ENCODE data around the gene PARVB.

The PARVB gene

DNA sequence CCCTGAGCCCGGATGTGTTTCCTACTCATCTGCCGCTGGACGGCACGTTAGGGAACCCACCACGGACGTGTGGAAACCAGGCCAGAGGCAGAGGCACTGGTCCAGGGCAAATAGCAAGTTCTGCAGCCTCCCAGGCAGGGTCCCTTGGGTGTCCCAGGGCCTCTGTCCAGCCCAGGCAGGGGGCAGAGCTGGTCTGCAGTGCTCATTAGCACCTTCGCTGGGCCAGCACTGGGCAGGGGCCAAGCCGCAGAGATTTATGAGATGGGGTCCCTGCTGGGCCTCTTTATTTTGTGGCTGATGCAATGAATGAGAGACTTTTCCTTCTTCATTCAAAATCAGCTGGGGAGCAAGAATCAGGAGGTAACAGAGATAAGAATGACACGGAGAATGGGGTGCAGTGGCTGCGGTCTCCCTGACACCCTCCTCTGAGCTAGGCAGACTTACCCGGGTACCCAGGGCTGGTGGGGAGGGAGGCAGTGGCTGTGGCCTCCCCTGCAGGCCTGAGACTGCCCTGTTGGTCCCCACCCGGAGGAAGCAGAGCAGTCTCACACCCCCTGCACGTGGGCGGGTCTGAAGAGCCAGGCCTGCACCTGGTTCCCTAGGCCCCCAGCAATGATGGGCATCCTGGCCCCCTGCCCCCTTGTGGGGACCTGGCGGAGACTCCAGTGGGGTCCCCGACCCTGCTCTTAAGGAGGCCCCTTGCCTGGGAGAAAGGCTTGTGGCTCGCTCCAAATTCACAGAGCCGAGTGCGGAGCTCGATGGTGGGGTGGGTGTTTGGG is 142.6 kb downstream of the PARVB start:
- TF ChIP-seq CTCF (IDR thresholded peaks at IDR 0.05; ENCODE audit: low read depth, low read length), result no peak
- no peak overlapping the region for H3K4me3 ChIP-seq (ENCODE audit: low read depth, low read length)

GRCh38 chr22:44167501-44167900 is 143.4 kb downstream of the PARVB start:
- no peak overlapping the region for H3K4me3 ChIP-seq (ENCODE audit: low read depth, low read length)
- H3K9me3 ChIP-seq, result no peaks in the 10 kb centered on the region
- no peak for DNase-seq
- TF ChIP-seq CTCF (IDR thresholded peaks at IDR 0.05; ENCODE audit: low read depth, low read length), result no peak
- H3K27me3 ChIP-seq, result no peaks in the 10 kb centered on the region
- no peaks in the 10 kb centered on the region for H3K4me1 ChIP-seq
- H3K36me3 ChIP-seq, result no peaks in the 10 kb centered on the region

More for the DNA sequence above, 142.6 kb downstream of the PARVB start:
- Histone ChIP-seq H3K4me1 (no peaks in the 10 kb centered on the region), H3K36me3 (no peaks in the 10 kb centered on the region), H3K9me3 (no peaks in the 10 kb centered on the region), H3K27me3 (no peaks in the 10 kb centered on the region)
- no peak for DNase-seq

GRCh38 chr22:44168206-44168605 is 144.1 kb downstream of the PARVB start:
- DNase-seq, result no peak
- Histone ChIP-seq H3K36me3 (no peaks in the 10 kb centered on the region), H3K9me3 (no peaks in the 10 kb centered on the region), H3K4me3 (ENCODE audit: low read depth, low read length) (no peak overlapping the region), H3K27me3 (no peaks in the 10 kb centered on the region), H3K4me1 (no peaks in the 10 kb centered on the region)
- no peak for TF ChIP-seq CTCF (IDR thresholded peaks at IDR 0.05; ENCODE audit: low read depth, low read length)

GRCh38 chr22:44170470-44170869 is 146.4 kb downstream of the PARVB start:
- Histone ChIP-seq H3K4me1 (no peaks in the 10 kb centered on the region), H3K9me3 (no peaks in the 10 kb centered on the region), H3K4me3 (ENCODE audit: low read depth, low read length) (no peak overlapping the region), H3K27me3 (no peaks in the 10 kb centered on the region), H3K36me3 (no peaks in the 10 kb centered on the region)
- no peak for DNase-seq
- no peak for TF ChIP-seq CTCF (IDR thresholded peaks at IDR 0.05; ENCODE audit: low read depth, low read length)

DNA sequence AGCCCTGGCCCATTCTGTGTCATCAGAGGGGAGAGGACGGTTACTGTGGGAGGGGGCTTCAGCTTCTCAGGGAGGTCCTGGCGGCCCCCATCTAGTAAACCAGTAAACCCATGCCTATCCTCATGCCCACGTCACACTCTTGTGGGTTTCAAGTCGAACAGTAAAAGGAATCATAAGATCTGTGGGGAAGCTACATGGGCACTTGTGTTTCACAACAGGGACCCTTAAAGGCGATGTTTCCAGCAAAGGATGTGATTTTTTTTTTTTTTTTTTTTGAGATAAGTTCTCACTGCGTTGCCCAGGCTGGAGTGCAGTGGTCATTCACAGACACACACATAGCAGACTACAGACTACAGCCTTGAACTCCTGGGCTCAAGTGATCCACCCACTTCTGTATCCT is 147.5 kb downstream of the PARVB start:
- H3K36me3 ChIP-seq, result no peaks in the 10 kb centered on the region
- no peak for TF ChIP-seq CTCF (IDR thresholded peaks at IDR 0.05; ENCODE audit: low read depth, low read length)
- H3K4me3 ChIP-seq (ENCODE audit: low read depth, low read length), result no peak overlapping the region
- no peak for DNase-seq
- 0 out of 2 replicates have a peak, but pooled peaks cover under 1% of the 10 kb centered on the region for H3K27me3 ChIP-seq
- H3K9me3 ChIP-seq, result no peaks in the 10 kb centered on the region
- H3K4me1 ChIP-seq, result no peaks in the 10 kb centered on the region

- H3K27me3 ChIP-seq, result 0 out of 2 replicates have a peak, but pooled peaks cover 2% of the 10 kb centered on the region
- H3K9me3 ChIP-seq, result no peaks in the 10 kb centered on the region
- TF ChIP-seq CTCF (IDR thresholded peaks at IDR 0.05; ENCODE audit: low read depth, low read length), result no peak
- H3K4me1 ChIP-seq, result no peaks in the 10 kb centered on the region
- H3K4me3 ChIP-seq (ENCODE audit: low read depth, low read length), result no peak overlapping the region
- DNase-seq, result no peak
- no peaks in the 10 kb centered on the region for H3K36me3 ChIP-seq
Observed at GRCh38 chr22:44172370-44173108, 148.4 kb downstream of the PARVB start.
